OCI-LY3 (cell line): Measurements from ENCODE around the gene MRPL58.

Source experiments
- CTCF ChIP-seq: fragments of 200-600, 300-600 bp; sonication (generic); IDR thresholded peaks from 2 replicates; pipeline ENCODE4 v1.5.1; 2014; ENCODE audit warnings: antibody characterized with exemption, low read length, low read depth
- EZH2phosphoT487 ChIP-seq: fragments of 200-600 bp; shearing (Covaris generic); IDR thresholded peaks from 2 replicates; pipeline ENCODE4 v1.6.1; 2018; ENCODE audit warnings: antibody characterized with exemption, mixed run types, low read depth

DNA sequence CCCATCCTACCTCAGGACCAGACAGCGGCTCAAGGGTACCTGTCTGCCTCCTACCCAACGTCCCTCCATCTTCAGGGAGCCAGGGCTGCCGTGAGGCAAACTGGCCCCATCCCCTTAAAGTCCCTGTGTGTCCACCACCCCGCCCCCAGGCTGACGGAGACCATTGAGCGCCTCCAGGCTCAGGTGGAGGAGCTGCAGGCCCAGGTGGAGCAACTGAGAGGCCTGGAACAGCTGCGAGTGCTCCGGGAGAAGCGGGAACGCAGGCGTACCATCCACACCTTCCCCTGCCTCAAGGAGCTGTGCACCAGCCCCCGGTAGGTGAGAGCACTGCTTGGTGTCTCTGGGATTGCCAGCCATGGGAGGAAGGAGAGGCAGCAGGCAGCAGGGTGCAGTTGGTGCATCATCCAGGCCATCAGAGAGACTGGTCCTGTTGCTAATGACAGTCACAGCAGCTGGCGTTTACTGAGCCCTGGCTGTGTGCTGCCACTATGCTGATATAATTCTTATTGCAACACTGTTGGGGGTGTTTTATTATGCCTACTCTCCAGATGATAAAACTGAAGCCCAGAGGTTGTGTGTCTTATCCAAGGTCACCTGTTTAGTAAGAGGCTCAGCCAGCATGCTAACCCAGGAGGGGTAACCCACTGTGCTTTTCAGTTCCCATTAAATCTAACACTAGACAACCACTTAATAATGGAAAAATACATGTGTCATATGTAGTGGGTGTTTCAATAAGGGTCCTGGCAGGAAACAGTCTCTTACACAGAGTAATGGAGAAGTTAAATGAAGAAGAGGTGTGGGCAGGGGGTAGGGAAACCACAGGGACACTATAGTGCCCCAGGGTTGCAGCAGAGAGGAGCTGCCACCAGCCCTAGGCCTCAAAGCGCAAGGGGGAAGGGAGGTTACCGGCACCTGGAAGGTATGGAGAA is 10.3 kb upstream of the MRPL58 start:
- no peak for TF ChIP-seq EZH2phosphoT487
- TF ChIP-seq CTCF, result no peak
